Psoas muscle (tissue), 8 donors: ENCODE measurements around the gene SLC14A1. TPM values are rescaled to one million over a fixed set of nuclear protein-coding genes. Genes with fewer than 3 reads are reported as not detected.

Experiments
- ATAC-seq, 4 donors: fragments of 200-7000 bp; cut with Tn5 transposase; one replicate each; pipeline ENCODE4 v1.9.1; 2020; ENCODE audit warnings: moderate library complexity in 3 of 4, mild to moderate bottlenecking in 2 of 4
- DNase-seq, 2 donors: peaks; one replicate each; pipeline ENCODE4 v3.0.0-alpha.2; 2020
- H3K27ac ChIP-seq: fragments of 200-600 bp; one replicate; pipeline ENCODE4 v1.8.0; 2022
- H3K27me3 ChIP-seq, 3 donors: fragments of 200-600 bp in 1 of 3; one replicate each; pipeline versions ENCODE4 v1.6.1 to v1.8.0; 2013 to 2022; ENCODE audit warnings: low read length in 2 of 3, mild to moderate bottlenecking in 2 of 3, moderate library complexity in 1 of 3; ENCODE audit not compliant: insufficient read depth in 3 of 3
- H3K36me3 ChIP-seq, 2 donors: fragments of 200-600 bp in 1 of 2; one replicate each; pipeline versions ENCODE4 v1.6.1 to v1.8.0; 2013 to 2022; ENCODE audit warnings: low read depth in 1 of 2, mild to moderate bottlenecking in 1 of 2, moderate library complexity in 1 of 2; ENCODE audit not compliant: insufficient read depth in 1 of 2
- H3K4me1 ChIP-seq: fragments of 200-600 bp; one replicate; pipeline ENCODE4 v1.8.0; 2022
- H3K4me3 ChIP-seq: fragments of 200-600 bp; one replicate; pipeline ENCODE4 v1.8.0; 2022; ENCODE audit warnings: mild to moderate bottlenecking
- H3K9me3 ChIP-seq: fragments of 200-600 bp; one replicate; pipeline ENCODE4 v1.8.0; 2022
- WGBS, 3 donors: extraction: QIAGEN DNeasy Blood & Tissue Kit; methylation state at CpG; one replicate each; pipeline versions ENCODE4 v1.1.6 to v1.1.7; 2013; 5-methylcytosine and 5-hydroxymethylcytosine counted together
- intact Hi-C, 2 donors: fragments of 100-400 bp; cut with DNase I; formaldehyde crosslinking; loops; one replicate each; pipeline versions ENCODE4 v1.11.0 to v1.14.2; 2022
- polyA plus RNA-seq, 3 donors: library from polyadenylated mRNA; stranded (reverse); fragments of 200-250 nt; gene quantifications; one replicate each; pipeline ENCODE4 v1.2.3, GENCODE V29; 2013
- total RNA-seq, 4 donors: library from RNA; stranded (reverse); fragmentation: NEBNext Ultra II Directional in 2 of 4; extraction: Animal tissue kit (Norgen Biotek cat#: 25700) in 2 of 4; gene quantifications; one replicate each; pipeline versions ENCODE4 v1.2.1 to v1.2.4, GENCODE V29; 2021 to 2023
- TF ChIP-seq, protein P1 (sequence below): fragments of 200-600 bp; IDR thresholded peaks from one replicate; pipeline ENCODE4 v1.8.0; 2022; ENCODE audit warnings: antibody characterized with exemption
- donor health status: healthy with polysubstance abuse.
- donor health status: DM: no; HTN: no; CAD: no; lungs with moderate emphysema.
- donor health status: Bipolar disorder and iron deficiency.
- donor health status: healthy.
- donor health status: DM: yes; HTN: yes; CAD: no.
- donor health status: DM: no; HTN: no; CAD: no.
- donor health status: DM: no; HTN: no; CAD: no.
- donor health status: DM: yes; HTN: yes; CAD: no.

The SLC14A1 gene
- total and polyA plus RNA-seq, 7 donors = 1.3 to 10.9 (median 4.8) TPM

DNA sequence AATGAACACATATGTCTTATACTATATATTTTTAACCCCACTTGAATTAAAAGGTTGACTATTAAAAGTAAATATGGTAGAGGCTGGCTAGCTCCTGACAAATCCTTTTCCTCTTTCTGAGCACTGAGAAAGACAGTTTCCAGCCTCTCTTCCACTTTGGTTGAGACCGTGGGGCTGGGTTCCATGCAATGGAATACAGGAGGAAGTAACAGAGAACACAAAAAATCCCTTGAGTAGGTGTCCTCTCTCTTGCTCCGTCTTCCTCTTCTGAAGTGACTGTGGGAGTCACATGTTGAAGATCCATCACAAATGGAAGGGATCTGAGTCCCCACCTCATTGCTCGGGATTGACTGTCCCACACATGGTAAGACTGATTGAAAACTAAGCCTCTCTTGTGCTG is 64.9 kb downstream of the SLC14A1 start:
- no peaks in the 10 kb centered on the region for H3K9me3 ChIP-seq
- H3K4me3 ChIP-seq = no peak overlapping the region
- no peaks in the 10 kb centered on the region for H3K4me1 ChIP-seq
- no peak for ATAC-seq
- no peak for DNase-seq
- no peaks in the 10 kb centered on the region for H3K27me3 ChIP-seq
- TF ChIP-seq, protein P1, sequence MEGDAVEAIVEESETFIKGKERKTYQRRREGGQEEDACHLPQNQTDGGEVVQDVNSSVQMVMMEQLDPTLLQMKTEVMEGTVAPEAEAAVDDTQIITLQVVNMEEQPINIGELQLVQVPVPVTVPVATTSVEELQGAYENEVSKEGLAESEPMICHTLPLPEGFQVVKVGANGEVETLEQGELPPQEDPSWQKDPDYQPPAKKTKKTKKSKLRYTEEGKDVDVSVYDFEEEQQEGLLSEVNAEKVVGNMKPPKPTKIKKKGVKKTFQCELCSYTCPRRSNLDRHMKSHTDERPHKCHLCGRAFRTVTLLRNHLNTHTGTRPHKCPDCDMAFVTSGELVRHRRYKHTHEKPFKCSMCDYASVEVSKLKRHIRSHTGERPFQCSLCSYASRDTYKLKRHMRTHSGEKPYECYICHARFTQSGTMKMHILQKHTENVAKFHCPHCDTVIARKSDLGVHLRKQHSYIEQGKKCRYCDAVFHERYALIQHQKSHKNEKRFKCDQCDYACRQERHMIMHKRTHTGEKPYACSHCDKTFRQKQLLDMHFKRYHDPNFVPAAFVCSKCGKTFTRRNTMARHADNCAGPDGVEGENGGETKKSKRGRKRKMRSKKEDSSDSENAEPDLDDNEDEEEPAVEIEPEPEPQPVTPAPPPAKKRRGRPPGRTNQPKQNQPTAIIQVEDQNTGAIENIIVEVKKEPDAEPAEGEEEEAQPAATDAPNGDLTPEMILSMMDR = no peak
- H3K27ac ChIP-seq = no peak overlapping the region
- 84 to 91% (median 88%) methylated on average over 3 of the region's 3 CpGs for WGBS, 3 donors
- intact Hi-C loops = no loop called here
- H3K36me3 ChIP-seq = no peaks in the 10 kb centered on the region

DNA sequence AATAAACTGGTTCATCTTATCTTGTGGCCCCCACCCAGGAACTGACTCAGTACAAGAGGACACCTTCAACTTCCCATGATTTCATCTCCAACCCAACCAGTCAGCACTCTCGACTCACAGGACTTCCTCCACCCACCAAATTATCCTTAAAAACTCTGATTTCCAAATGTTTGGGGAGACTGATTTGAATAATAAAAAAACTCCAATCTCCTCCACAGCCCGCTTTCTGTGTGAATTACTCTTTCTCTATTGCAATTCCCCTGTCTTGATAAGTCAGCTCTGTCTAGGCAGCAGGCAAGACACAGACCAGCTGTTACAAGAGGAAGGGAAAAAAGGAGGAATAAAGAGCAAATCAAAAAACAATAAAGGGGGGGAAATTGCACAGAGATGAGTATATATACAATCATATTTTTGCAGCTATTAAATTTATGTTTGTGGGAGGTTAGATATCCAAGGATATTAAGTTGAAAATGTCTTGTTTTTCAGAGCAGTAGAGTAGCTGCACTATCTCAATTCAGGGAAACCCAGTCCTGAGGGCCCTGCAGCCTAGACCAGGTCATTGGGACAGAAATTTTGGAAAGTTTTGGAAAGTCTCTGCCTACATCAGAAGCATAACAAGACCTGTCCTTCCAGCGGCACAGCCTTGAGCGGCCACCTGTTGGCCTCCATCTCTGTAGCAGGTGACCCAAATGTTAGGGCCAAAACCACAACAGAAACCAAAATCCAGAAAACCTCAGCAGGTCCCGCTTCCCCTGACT is 68.7 kb downstream of the SLC14A1 start:
- Histone ChIP-seq H3K9me3 (no peaks in the 10 kb centered on the region), H3K36me3 (no peaks in the 10 kb centered on the region), H3K27ac (no peak overlapping the region), H3K4me3 (no peak overlapping the region), H3K4me1 (no peaks in the 10 kb centered on the region), H3K27me3 (no peaks in the 10 kb centered on the region)
- ATAC-seq (no peak), DNase-seq (no peak)
- intact Hi-C loops = no loop called here
- WGBS, 3 donors = 75 to 78% (median 77%) methylated on average over 5 of the region's 5 CpGs
- TF ChIP-seq, protein P1 = no peak

DNA sequence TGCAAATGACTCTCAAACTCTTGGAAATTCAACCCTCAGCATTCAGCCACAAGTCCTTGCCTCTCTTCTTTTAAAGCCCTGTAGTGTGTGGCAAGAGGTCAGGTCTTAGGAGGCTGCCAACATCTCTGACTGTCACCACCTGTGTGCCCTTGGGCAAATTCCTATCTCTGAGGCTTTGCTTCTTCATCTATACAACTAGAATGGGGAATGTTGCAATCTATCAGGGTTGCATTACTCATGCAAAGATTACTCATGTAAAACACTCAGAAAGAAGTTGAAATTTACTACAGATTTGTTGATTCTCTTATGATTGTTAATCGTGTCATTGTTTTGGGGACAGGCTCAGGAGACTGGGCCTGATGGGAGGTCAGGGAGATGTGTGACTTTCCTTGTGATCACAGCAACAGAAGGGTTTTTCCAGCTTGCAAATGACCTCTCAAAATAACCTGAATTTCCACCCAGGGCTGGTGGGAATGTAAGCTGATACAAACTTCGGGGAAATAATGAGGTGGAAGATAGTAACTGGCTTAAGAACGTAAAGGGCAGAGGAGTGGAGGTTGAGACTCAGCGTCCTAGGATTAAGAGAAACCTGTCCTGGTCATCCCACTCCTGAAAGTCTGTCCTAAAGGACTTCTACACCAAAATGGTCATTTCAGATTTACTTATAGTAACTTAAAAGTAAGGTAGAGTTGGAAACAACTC is 69.4 kb downstream of the SLC14A1 start:
- Histone ChIP-seq H3K4me1 (no peaks in the 10 kb centered on the region), H3K4me3 (no peak overlapping the region), H3K36me3 (no peaks in the 10 kb centered on the region), H3K27me3 (no peaks in the 10 kb centered on the region), H3K9me3 (no peaks in the 10 kb centered on the region), H3K27ac (no peak overlapping the region)
- WGBS, 3 donors = 53 to 55% (median 55%) methylated on average over 4 of the region's 4 CpGs
- intact Hi-C loops = no loop called here
- no peak for DNase-seq
- ATAC-seq = no peak
- TF ChIP-seq, protein P1 = no peak

DNA sequence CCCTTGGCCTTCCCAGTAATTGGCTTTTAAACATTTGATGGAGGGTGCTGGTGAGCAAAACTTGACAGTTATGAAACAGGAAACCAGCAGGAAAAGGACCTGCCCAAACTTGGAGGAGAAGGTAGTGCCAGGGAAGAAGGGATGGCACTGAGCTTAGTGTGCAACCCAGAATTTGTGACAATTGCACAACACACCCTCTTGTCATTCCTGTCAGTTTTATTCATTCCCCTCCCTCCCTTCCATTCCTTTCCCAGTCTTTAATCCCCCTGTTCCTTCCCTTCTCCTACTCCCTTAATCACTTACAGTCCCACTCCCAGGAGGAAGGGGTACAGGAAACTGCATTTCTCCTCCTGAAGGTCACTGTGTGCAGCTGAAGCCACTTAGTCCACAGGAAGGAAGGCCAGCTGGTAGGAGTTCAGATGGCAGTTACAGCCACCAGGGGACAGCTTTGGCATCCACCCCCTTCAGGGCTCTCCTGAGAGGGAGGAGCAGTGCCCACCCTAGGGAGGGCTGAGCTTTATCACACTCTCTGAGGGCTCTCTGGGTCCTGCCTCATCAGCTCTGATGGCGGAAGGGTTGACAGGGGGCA is 77.5 kb downstream of the SLC14A1 start:
- ATAC-seq (no peak), DNase-seq (no peak)
- 82 to 100% (median 93%) methylated on average over 1 of the region's 1 CpG for WGBS, 3 donors
- peaks cover 23% of the 10 kb centered on the region for H3K9me3 ChIP-seq
- no peaks in the 10 kb centered on the region for H3K36me3 ChIP-seq
- intact Hi-C loops = no loop called here
- no peaks in the 10 kb centered on the region for H3K27me3 ChIP-seq
- no peak overlapping the region for H3K4me3 ChIP-seq
- H3K4me1 ChIP-seq = no peaks in the 10 kb centered on the region
- TF ChIP-seq, protein P1 = no peak
- no peak overlapping the region for H3K27ac ChIP-seq

Other genes starting within 250 kb of the SLC14A1 start
- 1 to 10 TPM in 1 of 4 donors, under 1 TPM in 1, not detected in 2; 0.77 to 1.9 TPM for gene SLC14A2, start 108.7 kb upstream of the SLC14A1 start, total RNA-seq
- gene SLC14A2, start 108.7 kb upstream of the SLC14A1 start, polyA plus RNA-seq = under 1 TPM in 1 of 3 donors, not detected in 2; 0.05 TPM
- gene SIGLEC15, start 101.5 kb downstream of the SLC14A1 start, total RNA-seq = not detected
- gene SIGLEC15, start 101.5 kb downstream of the SLC14A1 start, polyA plus RNA-seq = not detected
- 10 to 100 TPM; 11.9 to 19.9 (median 16.0) TPM for gene EPG5, start 243.1 kb downstream of the SLC14A1 start, total RNA-seq
- 1 to 10 TPM; 4.4 to 5.8 (median 5.5) TPM for gene EPG5, start 243.1 kb downstream of the SLC14A1 start, polyA plus RNA-seq